Measurements from ENCODE around the gene PRKAG3. TPM values are rescaled to one million over a fixed set of nuclear protein-coding genes. Genes with fewer than 3 reads are reported as not detected.
A peak's percentile ranks its signal among the peaks of the same experiment; 100 is the strongest.

The PRKAG3 gene
- total and polyA plus RNA-seq, 2 experiments from 2014 or later = 0.17 TPM; not detected in 1

DNA sequence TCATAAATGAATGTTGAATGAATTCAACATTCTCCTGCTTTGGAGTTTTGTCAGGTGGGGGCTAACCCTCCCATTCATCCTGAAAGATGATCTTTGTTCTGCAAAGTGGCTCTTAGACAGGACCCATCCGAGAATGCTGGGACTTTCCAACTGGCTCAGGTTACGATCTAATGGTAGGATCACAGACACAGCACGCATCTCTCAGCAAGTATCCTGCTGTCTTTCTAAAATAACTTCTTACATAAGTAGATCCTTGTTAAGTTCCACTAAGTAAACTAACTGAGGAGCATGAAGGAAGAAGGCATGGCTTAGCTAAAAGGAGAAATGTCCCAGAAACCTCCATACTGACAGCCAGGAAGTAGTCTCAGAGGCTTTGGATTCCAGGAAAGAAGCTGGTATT is 26.0 kb downstream of the PRKAG3 start:
- H3K36me3 ChIP-seq = no peaks in the 10 kb centered on the region
- no peaks in the 10 kb centered on the region for H3K9me3 ChIP-seq (ENCODE audit: low read depth)
- H3K27ac ChIP-seq = peak overlapping the region; percentile 79
- H3K4me3 ChIP-seq = no peak overlapping the region
- peaks cover 38% of the 10 kb centered on the region for H3K4me1 ChIP-seq (ENCODE audit: low read depth)
- H3K27me3 ChIP-seq = no peaks in the 10 kb centered on the region
- TF ChIP-seq, protein P1, sequence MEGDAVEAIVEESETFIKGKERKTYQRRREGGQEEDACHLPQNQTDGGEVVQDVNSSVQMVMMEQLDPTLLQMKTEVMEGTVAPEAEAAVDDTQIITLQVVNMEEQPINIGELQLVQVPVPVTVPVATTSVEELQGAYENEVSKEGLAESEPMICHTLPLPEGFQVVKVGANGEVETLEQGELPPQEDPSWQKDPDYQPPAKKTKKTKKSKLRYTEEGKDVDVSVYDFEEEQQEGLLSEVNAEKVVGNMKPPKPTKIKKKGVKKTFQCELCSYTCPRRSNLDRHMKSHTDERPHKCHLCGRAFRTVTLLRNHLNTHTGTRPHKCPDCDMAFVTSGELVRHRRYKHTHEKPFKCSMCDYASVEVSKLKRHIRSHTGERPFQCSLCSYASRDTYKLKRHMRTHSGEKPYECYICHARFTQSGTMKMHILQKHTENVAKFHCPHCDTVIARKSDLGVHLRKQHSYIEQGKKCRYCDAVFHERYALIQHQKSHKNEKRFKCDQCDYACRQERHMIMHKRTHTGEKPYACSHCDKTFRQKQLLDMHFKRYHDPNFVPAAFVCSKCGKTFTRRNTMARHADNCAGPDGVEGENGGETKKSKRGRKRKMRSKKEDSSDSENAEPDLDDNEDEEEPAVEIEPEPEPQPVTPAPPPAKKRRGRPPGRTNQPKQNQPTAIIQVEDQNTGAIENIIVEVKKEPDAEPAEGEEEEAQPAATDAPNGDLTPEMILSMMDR (IDR thresholded peaks at IDR 0.05; ENCODE audit: low read depth, low read length) = no peak
- peak in 1 of 2 donors; percentile 50 for DNase-seq (ENCODE audit: low read depth in 1 of 2, low spot score in 1 of 2)

DNA sequence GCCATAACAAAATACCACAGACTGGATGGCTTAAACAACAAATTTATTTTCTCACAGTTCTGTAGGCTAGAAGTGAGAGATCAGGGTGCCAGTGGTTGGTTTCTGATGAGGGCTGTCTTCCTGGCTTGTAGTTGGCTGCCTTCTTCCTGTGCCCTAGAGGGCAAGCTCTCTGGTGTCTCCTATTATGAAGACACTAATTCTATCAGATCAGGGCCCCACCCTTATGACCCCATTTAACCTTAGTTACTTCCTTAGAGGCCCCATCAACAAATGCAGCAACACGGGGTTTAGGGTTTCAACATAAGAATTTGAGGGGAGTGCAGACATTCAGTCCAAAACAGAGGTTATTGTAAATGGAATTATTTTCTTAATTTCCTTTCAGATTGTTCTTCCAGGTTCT is 26.8 kb downstream of the PRKAG3 start:
- no peak for DNase-seq (ENCODE audit: low read depth in 1 of 2, low spot score in 1 of 2)
- Histone ChIP-seq H3K27me3 (no peaks in the 10 kb centered on the region), H3K9me3 (ENCODE audit: low read depth) (no peaks in the 10 kb centered on the region), H3K36me3 (no peaks in the 10 kb centered on the region), H3K4me3 (no peak overlapping the region), H3K4me1 (ENCODE audit: low read depth) (peaks cover 46% of the 10 kb centered on the region), H3K27ac (peak overlapping the region; percentile 79)
- TF ChIP-seq, protein P1 (IDR thresholded peaks at IDR 0.05; ENCODE audit: low read depth, low read length) = no peak

DNA sequence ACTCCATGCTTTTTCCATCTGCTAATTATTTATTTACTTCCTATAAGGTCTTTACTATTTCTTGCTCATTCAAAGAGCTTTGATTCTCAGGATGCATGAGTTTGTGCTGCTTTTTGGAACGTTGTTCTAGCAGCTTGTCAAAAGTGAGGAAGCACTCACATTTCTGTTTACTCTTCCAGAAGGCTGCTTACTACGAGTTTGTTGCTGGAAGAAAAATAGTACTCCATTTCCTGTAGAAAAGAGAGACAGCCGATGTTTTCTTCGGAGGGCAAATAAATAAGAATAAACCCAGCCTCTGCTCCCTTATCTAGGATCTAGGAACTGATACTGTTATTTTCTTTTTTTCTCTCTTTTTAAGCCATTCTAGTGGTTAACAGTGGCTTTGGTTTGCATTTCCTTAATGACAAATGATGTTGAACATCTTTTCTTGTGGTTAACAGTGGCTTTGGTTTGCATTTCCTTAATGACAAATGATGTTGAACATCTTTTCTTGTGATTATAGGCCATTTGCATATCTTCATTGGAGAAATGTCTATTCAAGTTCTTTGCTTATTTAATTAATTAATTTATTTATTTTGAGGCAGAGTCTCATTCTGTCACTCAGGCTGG is 29.1 kb downstream of the PRKAG3 start:
- TF ChIP-seq, protein P1 (IDR thresholded peaks at IDR 0.05; ENCODE audit: low read depth, low read length) = no peak
- Histone ChIP-seq H3K4me1 (ENCODE audit: low read depth) (peaks cover 63% of the 10 kb centered on the region), H3K27me3 (no peaks in the 10 kb centered on the region), H3K27ac (peak overlapping the region; percentile 65), H3K9me3 (ENCODE audit: low read depth) (no peaks in the 10 kb centered on the region), H3K36me3 (no peaks in the 10 kb centered on the region), H3K4me3 (no peak overlapping the region)
- no peak for DNase-seq (ENCODE audit: low read depth in 1 of 2, low spot score in 1 of 2)

DNA sequence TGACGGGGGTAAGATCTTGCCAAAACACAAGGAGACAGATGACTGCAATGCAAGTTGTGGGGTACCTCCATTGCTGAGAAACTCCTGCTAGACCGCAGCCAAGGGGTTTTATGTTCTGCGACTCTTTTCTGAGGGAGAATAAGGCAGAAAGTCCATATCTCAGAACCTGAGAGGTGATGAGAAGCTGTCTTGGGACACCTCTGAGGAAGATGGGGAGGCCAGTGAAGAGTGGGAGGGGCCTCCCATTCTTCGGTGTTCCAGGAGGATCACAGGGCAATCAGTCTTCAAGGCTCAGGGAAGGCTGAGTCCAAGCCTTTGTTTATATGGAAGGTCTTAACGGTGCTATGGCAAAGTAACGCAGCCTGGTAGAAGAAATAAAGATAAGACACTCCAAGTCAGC is 31.6 kb downstream of the PRKAG3 start:
- TF ChIP-seq, protein P1 (IDR thresholded peaks at IDR 0.05; ENCODE audit: low read depth, low read length) = no peak
- DNase-seq (ENCODE audit: low read depth in 1 of 2, low spot score in 1 of 2) = peak in 1 of 2 donors; percentile 52
- Histone ChIP-seq H3K27ac (peak overlapping the region; percentile 92), H3K4me1 (ENCODE audit: low read depth) (peaks cover 54% of the 10 kb centered on the region), H3K4me3 (no peak overlapping the region), H3K27me3 (no peaks in the 10 kb centered on the region), H3K9me3 (ENCODE audit: low read depth) (no peaks in the 10 kb centered on the region), H3K36me3 (no peaks in the 10 kb centered on the region)

DNA sequence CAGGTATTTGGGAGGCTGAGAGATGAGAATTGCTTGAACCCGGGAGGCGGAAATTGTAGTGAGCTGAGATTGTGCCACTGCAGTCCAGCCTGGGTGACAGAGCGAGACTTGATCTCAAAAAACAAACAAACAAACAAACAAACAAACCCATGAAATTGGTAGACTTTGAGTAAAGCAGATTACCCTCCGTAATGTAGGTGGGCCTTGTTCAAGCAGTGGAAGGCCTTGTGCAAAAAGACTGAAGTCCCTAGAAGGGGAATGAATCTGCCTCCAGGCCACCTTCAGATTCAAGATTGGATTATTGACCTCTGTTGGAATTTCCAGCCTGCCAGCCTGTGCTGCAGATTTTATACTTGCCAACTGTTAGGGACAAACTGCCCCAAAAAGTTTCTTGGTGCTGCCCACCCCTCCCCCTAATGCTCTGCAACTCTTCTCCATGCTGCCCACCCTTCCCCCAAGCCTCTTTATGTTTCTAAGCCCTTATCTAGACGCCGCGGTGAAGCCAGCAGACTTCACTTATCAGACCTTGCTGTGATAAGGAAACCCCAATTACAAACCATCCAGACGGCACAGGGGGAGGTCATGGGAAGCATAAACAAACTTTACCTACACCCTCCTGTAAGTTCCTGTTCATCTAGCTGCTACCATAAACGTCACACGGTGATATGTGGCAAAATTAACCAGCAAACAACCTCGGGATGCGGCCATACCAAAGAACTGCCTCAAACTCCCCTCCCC is 32.7 kb downstream of the PRKAG3 start:
- Histone ChIP-seq H3K4me3 (no peak overlapping the region), H3K9me3 (ENCODE audit: low read depth) (no peaks in the 10 kb centered on the region), H3K4me1 (ENCODE audit: low read depth) (peaks cover 60% of the 10 kb centered on the region), H3K27me3 (no peaks in the 10 kb centered on the region), H3K27ac (peak overlapping the region; percentile 92), H3K36me3 (no peaks in the 10 kb centered on the region)
- DNase-seq (ENCODE audit: low read depth in 1 of 2, low spot score in 1 of 2) = peak; percentile 57 to 63
- TF ChIP-seq, protein P1 (IDR thresholded peaks at IDR 0.05; ENCODE audit: low read depth, low read length) = no peak
